IPS-18a (cell line): ENCODE measurements around the gene GCNT4.

Source experiments
- H3K27ac ChIP-seq: one replicate; pipeline ENCODE4 v1.5.1; 2013; ENCODE audit warnings: low read length
- H3K27me3 ChIP-seq: one replicate; pipeline ENCODE4 v1.6.1; 2013; ENCODE audit warnings: mild to moderate bottlenecking, low read length; ENCODE audit not compliant: control insufficient read depth, insufficient read depth
- H3K36me3 ChIP-seq: one replicate; pipeline ENCODE4 v1.6.1; 2013; ENCODE audit warnings: low read depth, low read length; ENCODE audit not compliant: control insufficient read depth
- H3K4me1 ChIP-seq: one replicate; pipeline ENCODE4 v1.6.1; 2013; ENCODE audit warnings: low read depth, low read length; ENCODE audit not compliant: control insufficient read depth
- H3K4me3 ChIP-seq: one replicate; pipeline ENCODE4 v1.5.1; 2013; ENCODE audit warnings: low read length
- H3K9ac ChIP-seq: one replicate; pipeline ENCODE4 v1.6.1; 2013; ENCODE audit warnings: mild to moderate bottlenecking, low read length, moderate library complexity
- H3K9me3 ChIP-seq: one replicate; pipeline ENCODE4 v1.6.1; 2013; ENCODE audit warnings: low read depth, low read length; ENCODE audit not compliant: control insufficient read depth

GCNT4 gene

DNA sequence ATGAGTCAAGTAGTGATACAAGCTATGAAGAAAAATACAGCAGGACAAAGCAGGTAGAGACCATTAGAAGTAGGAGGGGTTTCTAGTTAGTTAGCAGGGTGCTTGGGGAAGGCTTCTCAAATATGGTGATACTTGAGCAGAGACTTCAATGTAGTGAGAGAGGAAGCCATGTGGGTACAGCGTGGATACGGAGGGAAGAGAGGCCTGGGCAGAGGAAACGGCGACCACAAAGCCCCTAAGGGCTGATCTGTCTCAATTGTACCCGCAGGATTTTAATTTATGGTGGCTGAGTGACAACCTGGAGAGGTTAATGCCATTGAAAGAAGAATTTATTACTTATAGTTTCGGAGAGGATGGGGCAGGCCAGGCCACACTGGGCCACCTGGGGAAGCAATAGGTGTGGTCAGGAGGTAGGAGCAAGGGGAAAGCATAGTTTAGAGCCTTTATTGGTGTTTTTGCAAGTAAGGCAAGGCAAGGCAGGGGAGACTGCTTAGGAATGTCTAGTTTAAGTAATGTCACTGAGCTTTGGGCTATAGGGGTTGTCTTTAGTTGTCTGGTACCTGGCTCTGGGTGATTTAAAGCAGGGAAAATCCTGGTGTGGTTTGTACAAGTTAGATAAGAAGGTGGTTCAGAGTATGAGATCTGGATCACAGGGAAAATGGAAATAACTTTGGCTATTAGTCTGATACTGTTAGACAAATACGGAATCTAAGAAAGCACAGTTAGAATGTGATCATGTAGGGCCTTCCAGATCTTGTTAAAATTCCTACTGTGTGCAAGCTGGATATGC is 42.6 kb downstream of the GCNT4 start:
- Histone ChIP-seq H3K9me3 (peaks cover 7% of the 10 kb centered on the region), H3K4me3 (no peak overlapping the region), H3K27ac (no peak overlapping the region), H3K27me3 (no peaks in the 10 kb centered on the region), H3K4me1 (peaks cover 13% of the 10 kb centered on the region), H3K9ac (no peak overlapping the region), H3K36me3 (no peaks in the 10 kb centered on the region)

GRCh38 chr5:75006865-75007822 is 45.2 kb downstream of the GCNT4 start:
- Histone ChIP-seq H3K9ac (no peak overlapping the region), H3K4me3 (no peak overlapping the region), H3K4me1 (peaks cover 13% of the 10 kb centered on the region), H3K27ac (no peak overlapping the region), H3K9me3 (peaks cover 7% of the 10 kb centered on the region), H3K27me3 (no peaks in the 10 kb centered on the region), H3K36me3 (no peaks in the 10 kb centered on the region)

GRCh38 chr5:75005561-75005960 is 46.8 kb downstream of the GCNT4 start:
- H3K4me1 ChIP-seq, result peaks cover 13% of the 10 kb centered on the region
- no peak overlapping the region for H3K9ac ChIP-seq
- peaks cover 7% of the 10 kb centered on the region for H3K9me3 ChIP-seq
- no peak overlapping the region for H3K27ac ChIP-seq
- H3K36me3 ChIP-seq, result no peaks in the 10 kb centered on the region
- H3K27me3 ChIP-seq, result no peaks in the 10 kb centered on the region
- H3K4me3 ChIP-seq, result no peak overlapping the region
